ENCODE results near the gene THSD7A.

- TF ChIP-seq CTCF (IDR thresholded peaks at IDR 0.05) (no peak), POLR2A (IDR thresholded peaks at IDR 0.05) (no peak)
Measured at GRCh38 chr7:11576310-11576709, 255.7 kb downstream of the THSD7A start.

Data from breast epithelium (tissue), 3 donors.